HEK293 (cell line): ENCODE data around the gene RHBDD1.

ENCODE experiments used
- CTCF ChIA-PET: fragments of 350-600 bp; formaldehyde crosslinking; extraction: SDS; loops from one replicate; lab custom pipeline; 2021; ENCODE audit warnings: antibody characterized with exemption; lab: Yijun Ruan, JAX
- POLR2A ChIA-PET: fragments of 300-600 bp; formaldehyde crosslinking; extraction: SDS; loops from one replicate; lab custom pipeline; 2020; ENCODE audit warnings: antibody characterized with exemption, inconsistent platforms; lab: Yijun Ruan, JAX
- H3K27ac ChIP-seq: fragments of 200-500 bp; sonication (Bioruptor generic); 2 replicates; pipeline ENCODE4 v1.5.1; 2014; ENCODE audit warnings: low read depth, low read length, control low read depth, inconsistent platforms; ENCODE audit errors: extremely low read depth
- H3K36me3 ChIP-seq, 2 experiments: fragments of 200-500 bp in 1 of 2; sonication (Bioruptor generic) in 1 of 2; 1 replicate in 1 of 2; 2 replicates in 1 of 2; pipeline ENCODE4 v1.5.1; 2014 to 2017; ENCODE audit warnings: inconsistent platforms in 2 of 2, low read length in 2 of 2; ENCODE audit not compliant: control insufficient read depth in 2 of 2, insufficient read depth in 1 of 2
- H3K4me1 ChIP-seq: fragments of 200-500 bp; sonication (Bioruptor generic); 2 replicates; pipeline ENCODE4 v1.5.1; 2014; ENCODE audit warnings: mild to moderate bottlenecking, low read length, inconsistent platforms; ENCODE audit not compliant: control insufficient read depth, insufficient read depth
- H3K4me3 ChIP-seq: 2 replicates; pipeline ENCODE4 v1.5.1; 2011; ENCODE audit warnings: low read depth, mild to moderate bottlenecking, control low read depth, low read length, moderate library complexity
- H3K9me3 ChIP-seq: fragments of 200-500 bp; sonication (Bioruptor generic); 2 replicates; pipeline ENCODE4 v1.5.1; 2014; ENCODE audit warnings: low read depth, low read length, inconsistent platforms; ENCODE audit not compliant: control insufficient read depth, insufficient read depth
- HOXA7 ChIP-seq: sonication (generic); formaldehyde crosslinking; IDR thresholded peaks from 2 replicates; pipeline ENCODE4 v1.8.1; 2022; ENCODE audit warnings: missing genetic modification reagents, borderline replicate concordance
- KLF1 ChIP-seq: fragments of 450-650 bp; formaldehyde crosslinking; IDR thresholded peaks from 2 replicates; pipeline ENCODE4 v1.5.1; 2016; ENCODE audit warnings: missing biosample characterization, missing genetic modification characterization
- KLF7 ChIP-seq: fragments of 450-650 bp; formaldehyde crosslinking; IDR thresholded peaks from 2 replicates; pipeline ENCODE4 v1.5.1; 2016; ENCODE audit warnings: missing biosample characterization, missing genetic modification characterization, borderline replicate concordance
- REPIN1 ChIP-seq: fragments of 450-650 bp; formaldehyde crosslinking; IDR thresholded peaks from 2 replicates; pipeline ENCODE4 v1.5.1; 2017; ENCODE audit warnings: missing biosample characterization, missing genetic modification characterization, low read depth
- SP2 ChIP-seq: fragments of 450-650 bp; formaldehyde crosslinking; IDR thresholded peaks from 2 replicates; pipeline ENCODE4 v1.5.1; 2016; ENCODE audit warnings: missing biosample characterization, missing genetic modification characterization
- TCF7L2 ChIP-seq: IDR thresholded peaks from 2 replicates; pipeline ENCODE4 v1.6.1; 2011; ENCODE audit warnings: low read depth, mild to moderate bottlenecking, inconsistent platforms, low read length, moderate library complexity, borderline replicate concordance
- ZBTB6 ChIP-seq: fragments of 450-650 bp; formaldehyde crosslinking; IDR thresholded peaks from 2 replicates; pipeline ENCODE4 v1.5.1; 2017; ENCODE audit warnings: missing biosample characterization, missing genetic modification characterization
- ZFP69B ChIP-seq: fragments of 450-650 bp; formaldehyde crosslinking; IDR thresholded peaks from 2 replicates; pipeline ENCODE4 v1.5.1; 2016; ENCODE audit warnings: missing biosample characterization, missing genetic modification characterization
- ZNF146 ChIP-seq: fragments of 450-650 bp; formaldehyde crosslinking; IDR thresholded peaks from 2 replicates; pipeline ENCODE4 v1.5.1; 2016; ENCODE audit warnings: missing biosample characterization, missing genetic modification characterization
- ZNF148 ChIP-seq: fragments of 450-650 bp; formaldehyde crosslinking; IDR thresholded peaks from 2 replicates; pipeline ENCODE4 v1.5.0; 2017; ENCODE audit warnings: missing biosample characterization, missing genetic modification characterization, borderline replicate concordance
- ZNF18 ChIP-seq: fragments of 450-650 bp; formaldehyde crosslinking; IDR thresholded peaks from 2 replicates; pipeline ENCODE4 v1.5.1; 2016; ENCODE audit warnings: missing biosample characterization, missing genetic modification characterization
- ZNF248 ChIP-seq: fragments of 450-650 bp; formaldehyde crosslinking; IDR thresholded peaks from 2 replicates; pipeline ENCODE4 v1.5.1; 2017; ENCODE audit warnings: missing biosample characterization, missing genetic modification characterization
- ZNF350 ChIP-seq: fragments of 450-650 bp; formaldehyde crosslinking; IDR thresholded peaks from 2 replicates; pipeline ENCODE4 v1.5.0; 2017; ENCODE audit warnings: missing biosample characterization, mild to moderate bottlenecking, missing genetic modification characterization
- ZNF362 ChIP-seq: fragments of 450-650 bp; formaldehyde crosslinking; IDR thresholded peaks from 2 replicates; pipeline ENCODE4 v1.5.1; 2016; ENCODE audit warnings: missing biosample characterization, missing genetic modification characterization
- ZNF423 ChIP-seq: fragments of 450-650 bp; formaldehyde crosslinking; IDR thresholded peaks from 2 replicates; pipeline ENCODE4 v1.5.1; 2016; ENCODE audit warnings: missing biosample characterization, missing genetic modification characterization
- ZNF48 ChIP-seq: fragments of 450-650 bp; formaldehyde crosslinking; IDR thresholded peaks from 2 replicates; pipeline ENCODE4 v1.5.1; 2016; ENCODE audit warnings: missing biosample characterization, missing genetic modification characterization
- ZNF510 ChIP-seq: fragments of 450-650 bp; formaldehyde crosslinking; IDR thresholded peaks from 2 replicates; pipeline ENCODE4 v1.5.1; 2018; ENCODE audit warnings: mild to moderate bottlenecking, missing genetic modification characterization, missing biosample characterization; ENCODE audit not compliant: insufficient replicate concordance
- ZNF514 ChIP-seq: fragments of 450-650 bp; formaldehyde crosslinking; IDR thresholded peaks from 2 replicates; pipeline ENCODE4 v1.5.1; 2016; ENCODE audit warnings: missing biosample characterization, missing genetic modification characterization
- ZSCAN16 ChIP-seq: fragments of 450-650 bp; formaldehyde crosslinking; IDR thresholded peaks from 2 replicates; pipeline ENCODE4 v1.5.1; 2016; ENCODE audit warnings: missing biosample characterization, missing genetic modification characterization
- TF ChIP-seq, protein P1 (sequence below): fragments of 450-650 bp; formaldehyde crosslinking; IDR thresholded peaks from 2 replicates; pipeline ENCODE4 v1.5.1; 2017; ENCODE audit warnings: missing biosample characterization, missing genetic modification characterization

RHBDD1 gene

DNA sequence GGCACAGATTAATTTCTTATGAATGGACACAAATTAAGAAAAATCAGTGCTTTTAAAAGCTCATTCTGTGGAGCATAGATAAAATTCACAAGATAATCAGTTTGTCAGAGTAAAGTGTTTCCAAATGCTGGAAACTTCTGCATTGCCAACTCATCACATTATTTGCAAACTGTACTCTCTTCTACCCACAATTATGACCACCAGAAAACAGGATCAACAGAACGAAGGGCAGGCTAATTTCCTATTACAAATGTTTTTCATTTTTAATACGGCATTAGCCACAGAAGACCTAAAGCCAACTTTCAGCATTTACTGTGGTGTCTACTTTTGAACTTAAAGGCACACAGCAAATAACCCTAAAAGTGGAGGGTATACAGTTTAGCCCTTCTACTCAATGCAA lies 42.2 kb upstream of the RHBDD1 start:
- TF ChIP-seq ZNF146 (tag by site-specific recombination), result no peak
- no peak for TF ChIP-seq ZNF510 (tag by site-specific recombination)
- no peak for TF ChIP-seq ZNF423 (tag by site-specific recombination)
- no peak for TF ChIP-seq ZNF248 (tag by site-specific recombination)
- TF ChIP-seq ZBTB6, result no peak
- TF ChIP-seq HOXA7 (CRISPR knock-in tag), result no peak
- no peak for TF ChIP-seq KLF1 (tag by site-specific recombination)
- TF ChIP-seq KLF7 (tag by site-specific recombination), result no peak
- no peak for TF ChIP-seq ZNF148
- no peak for TF ChIP-seq ZFP69B (tag by site-specific recombination)
- no peak for TF ChIP-seq ZNF48 (tag by site-specific recombination)
- TF ChIP-seq SP2, result no peak
- no peak for TF ChIP-seq ZNF362 (tag by site-specific recombination)
- TF ChIP-seq ZSCAN16 (tag by site-specific recombination), result no peak
- TF ChIP-seq ZNF514 (tag by site-specific recombination), result no peak
- TF ChIP-seq REPIN1, result no peak
- no peak for TF ChIP-seq ZNF18 (tag by site-specific recombination)
- ChIA-PET CTCF (interaction anchor here (0.6 to 1.0 kb wide), 2 partner anchors 9 to 179 kb away, joined by 5 to 7 read pairs; no protein-coding TSS in a partner anchor), POLR2A (interaction anchor here (1.2 kb wide), 1 partner anchor 53 kb away, joined by 5 read pairs; no protein-coding TSS in a partner anchor)
- Histone ChIP-seq H3K36me3 (peaks cover 0 to 31% of the 10 kb centered on the region in 2 experiments; a peak in 1 of 3 replicates), H3K27ac (peak overlapping the region; percentile 73; the same call in 1 of the 2 replicates), H3K9me3 (no peaks in the 10 kb centered on the region), H3K4me3 (peak overlapping the region; percentile 29), H3K4me1 (peaks cover 19% of the 10 kb centered on the region)

GRCh38 chr2:226794196-226794661 lies 41.6 kb upstream of the RHBDD1 start:
- peak overlapping the region; percentile 29 for H3K4me3 ChIP-seq
- peaks cover 19% of the 10 kb centered on the region for H3K4me1 ChIP-seq
- POLR2A ChIA-PET, result interaction anchor here (1.2 kb wide), 1 partner anchor 54 kb away, joined by 5 read pairs; no protein-coding TSS in a partner anchor
- H3K27ac ChIP-seq, result peak overlapping the region; percentile 73
- TF ChIP-seq, protein P1, sequence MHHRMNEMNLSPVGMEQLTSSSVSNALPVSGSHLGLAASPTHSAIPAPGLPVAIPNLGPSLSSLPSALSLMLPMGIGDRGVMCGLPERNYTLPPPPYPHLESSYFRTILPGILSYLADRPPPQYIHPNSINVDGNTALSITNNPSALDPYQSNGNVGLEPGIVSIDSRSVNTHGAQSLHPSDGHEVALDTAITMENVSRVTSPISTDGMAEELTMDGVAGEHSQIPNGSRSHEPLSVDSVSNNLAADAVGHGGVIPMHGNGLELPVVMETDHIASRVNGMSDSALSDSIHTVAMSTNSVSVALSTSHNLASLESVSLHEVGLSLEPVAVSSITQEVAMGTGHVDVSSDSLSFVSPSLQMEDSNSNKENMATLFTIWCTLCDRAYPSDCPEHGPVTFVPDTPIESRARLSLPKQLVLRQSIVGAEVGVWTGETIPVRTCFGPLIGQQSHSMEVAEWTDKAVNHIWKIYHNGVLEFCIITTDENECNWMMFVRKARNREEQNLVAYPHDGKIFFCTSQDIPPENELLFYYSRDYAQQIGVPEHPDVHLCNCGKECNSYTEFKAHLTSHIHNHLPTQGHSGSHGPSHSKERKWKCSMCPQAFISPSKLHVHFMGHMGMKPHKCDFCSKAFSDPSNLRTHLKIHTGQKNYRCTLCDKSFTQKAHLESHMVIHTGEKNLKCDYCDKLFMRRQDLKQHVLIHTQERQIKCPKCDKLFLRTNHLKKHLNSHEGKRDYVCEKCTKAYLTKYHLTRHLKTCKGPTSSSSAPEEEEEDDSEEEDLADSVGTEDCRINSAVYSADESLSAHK (tag by site-specific recombination), result 0 out of 2 replicates have a peak, but pooled peaks have one; percentile 50
- no peak for TF ChIP-seq ZNF350 (tag by site-specific recombination)
- TF ChIP-seq TCF7L2, result peak; percentile 27; the same call in 1 of the 2 replicates
- CTCF ChIA-PET, result interaction anchor here (0.6 to 1.1 kb wide), 6 partner anchors 9 to 905 kb away, joined by 3 to 7 read pairs (median 4); no protein-coding TSS in a partner anchor
- H3K36me3 ChIP-seq, result peaks cover 0 to 31% of the 10 kb centered on the region in 2 experiments; a peak in 1 of 3 replicates
- H3K9me3 ChIP-seq, result no peaks in the 10 kb centered on the region
